ENCODE measurements around the gene ADGRF4. TPM values are rescaled to one million over a fixed set of nuclear protein-coding genes. Genes with fewer than 3 reads are reported as not detected.

ADGRF4 gene
- polyA plus RNA-seq, 1 donor from 2014 or later = not detected

DNA sequence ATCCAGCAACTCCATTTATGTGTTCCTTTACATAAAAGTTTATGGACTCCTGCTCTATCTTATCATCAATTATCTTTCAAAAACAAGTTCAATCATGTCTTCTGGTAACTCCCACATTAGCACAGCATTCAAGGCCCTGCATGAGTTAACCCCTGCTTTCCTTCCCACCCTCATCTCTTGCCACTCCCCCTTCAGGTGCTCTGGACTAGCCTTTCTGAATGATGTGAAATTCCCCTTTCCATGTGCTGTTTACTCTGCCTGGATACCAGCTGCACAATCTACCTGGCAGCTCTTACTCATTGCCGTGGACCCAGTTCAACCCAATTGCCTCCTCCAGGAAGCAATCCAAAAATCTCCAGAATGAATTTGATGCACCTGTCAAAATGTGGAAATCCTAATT lies 11.9 kb downstream of the ADGRF4 start:
- no peaks in the 10 kb centered on the region for H3K79me2 ChIP-seq (replicated peaks; ENCODE audit: insufficient read depth, low read length)
- no peak overlapping the region for H2AFZ ChIP-seq (ENCODE audit: low read depth, low read length)
- H3K4me3 ChIP-seq (ENCODE audit: low read length) = no peak overlapping the region
- H3K9ac ChIP-seq (ENCODE audit: low read length) = no peak overlapping the region
- H4K20me1 ChIP-seq (ENCODE audit: insufficient read depth) = no peaks in the 10 kb centered on the region
- H3K27me3 ChIP-seq (ENCODE audit: insufficient read depth, low read depth, low read length) = no peaks in the 10 kb centered on the region
- H3K4me2 ChIP-seq (ENCODE audit: low read length) = no peak overlapping the region
- no peaks in the 10 kb centered on the region for H3F3A ChIP-seq (ENCODE audit: insufficient read depth, low read length, poor library complexity, severe bottlenecking)
- TF ChIP-seq, protein P1, sequence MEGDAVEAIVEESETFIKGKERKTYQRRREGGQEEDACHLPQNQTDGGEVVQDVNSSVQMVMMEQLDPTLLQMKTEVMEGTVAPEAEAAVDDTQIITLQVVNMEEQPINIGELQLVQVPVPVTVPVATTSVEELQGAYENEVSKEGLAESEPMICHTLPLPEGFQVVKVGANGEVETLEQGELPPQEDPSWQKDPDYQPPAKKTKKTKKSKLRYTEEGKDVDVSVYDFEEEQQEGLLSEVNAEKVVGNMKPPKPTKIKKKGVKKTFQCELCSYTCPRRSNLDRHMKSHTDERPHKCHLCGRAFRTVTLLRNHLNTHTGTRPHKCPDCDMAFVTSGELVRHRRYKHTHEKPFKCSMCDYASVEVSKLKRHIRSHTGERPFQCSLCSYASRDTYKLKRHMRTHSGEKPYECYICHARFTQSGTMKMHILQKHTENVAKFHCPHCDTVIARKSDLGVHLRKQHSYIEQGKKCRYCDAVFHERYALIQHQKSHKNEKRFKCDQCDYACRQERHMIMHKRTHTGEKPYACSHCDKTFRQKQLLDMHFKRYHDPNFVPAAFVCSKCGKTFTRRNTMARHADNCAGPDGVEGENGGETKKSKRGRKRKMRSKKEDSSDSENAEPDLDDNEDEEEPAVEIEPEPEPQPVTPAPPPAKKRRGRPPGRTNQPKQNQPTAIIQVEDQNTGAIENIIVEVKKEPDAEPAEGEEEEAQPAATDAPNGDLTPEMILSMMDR (IDR thresholded peaks at IDR 0.05; ENCODE audit: poor library complexity, severe bottlenecking) = no peak
- TF ChIP-seq SMC3 (conservative IDR thresholded peaks at IDR 0.05; ENCODE audit: poor library complexity) (no peak), MXI1 (conservative IDR thresholded peaks at IDR 0.05; ENCODE audit: poor library complexity, severe bottlenecking) (no peak), EZH2 (IDR thresholded peaks at IDR 0.05; ENCODE audit: borderline replicate concordance, insufficient read depth, low read length, poor library complexity, severe bottlenecking) (no peak)
- H3K27ac ChIP-seq (ENCODE audit: low read length) = no peak overlapping the region
- H3K36me3 ChIP-seq (ENCODE audit: insufficient read depth, low read length) = no peaks in the 10 kb centered on the region
- no peaks in the 10 kb centered on the region for H3K9me2 ChIP-seq (ENCODE audit: insufficient read depth, low read length)
- no peaks in the 10 kb centered on the region for H3K9me3 ChIP-seq (ENCODE audit: low read length)

DNA sequence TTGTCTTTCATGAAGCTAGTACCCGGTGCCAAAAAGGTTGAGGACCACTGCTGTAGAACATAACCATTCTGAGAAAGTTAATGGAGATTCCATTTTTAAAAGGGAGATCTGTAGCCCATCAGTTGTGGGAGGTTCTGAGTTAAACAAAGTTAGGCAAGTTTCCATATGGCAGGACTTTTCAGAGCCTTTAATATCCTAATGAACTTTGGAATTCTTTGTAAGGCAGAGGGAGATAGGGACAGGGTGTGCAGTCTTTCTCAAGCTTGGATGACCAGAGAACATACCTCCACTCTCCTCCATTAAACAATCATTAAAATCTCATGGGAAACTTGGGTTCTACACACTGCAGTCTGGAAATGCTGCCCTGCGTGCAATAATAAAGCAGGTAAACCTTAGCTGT lies 14.8 kb downstream of the ADGRF4 start:
- Histone ChIP-seq H4K20me1 (ENCODE audit: insufficient read depth) (no peaks in the 10 kb centered on the region), H3K9me3 (ENCODE audit: low read length) (no peaks in the 10 kb centered on the region), H3K4me2 (ENCODE audit: low read length) (no peak overlapping the region), H3K9me2 (ENCODE audit: insufficient read depth, low read length) (no peaks in the 10 kb centered on the region), H3K79me2 (replicated peaks; ENCODE audit: insufficient read depth, low read length) (no peaks in the 10 kb centered on the region), H3K27me3 (ENCODE audit: insufficient read depth, low read depth, low read length) (no peaks in the 10 kb centered on the region), H3K27ac (ENCODE audit: low read length) (no peak overlapping the region), H3K9ac (ENCODE audit: low read length) (no peak overlapping the region), H3F3A (ENCODE audit: insufficient read depth, low read length, poor library complexity, severe bottlenecking) (no peaks in the 10 kb centered on the region), H3K36me3 (ENCODE audit: insufficient read depth, low read length) (no peaks in the 10 kb centered on the region), H2AFZ (ENCODE audit: low read depth, low read length) (no peak overlapping the region), H3K4me3 (ENCODE audit: low read length) (no peak overlapping the region)
- no peak for TF ChIP-seq POLR2AphosphoS5 (IDR thresholded peaks at IDR 0.05)

DNA sequence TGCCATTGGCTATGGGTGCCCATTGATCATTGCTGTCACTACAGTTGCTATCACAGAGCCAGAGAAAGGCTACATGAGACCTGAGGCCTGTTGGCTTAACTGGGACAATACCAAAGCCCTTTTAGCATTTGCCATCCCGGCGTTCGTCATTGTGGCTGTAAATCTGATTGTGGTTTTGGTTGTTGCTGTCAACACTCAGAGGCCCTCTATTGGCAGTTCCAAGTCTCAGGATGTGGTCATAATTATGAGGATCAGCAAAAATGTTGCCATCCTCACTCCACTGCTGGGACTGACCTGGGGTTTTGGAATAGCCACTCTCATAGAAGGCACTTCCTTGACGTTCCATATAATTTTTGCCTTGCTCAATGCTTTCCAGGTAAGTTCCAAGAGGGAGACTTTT lies 16.4 kb downstream of the ADGRF4 start:
- no peaks in the 10 kb centered on the region for H3K9me2 ChIP-seq (ENCODE audit: insufficient read depth, low read length)
- no peaks in the 10 kb centered on the region for H3K9me3 ChIP-seq (ENCODE audit: low read length)
- no peaks in the 10 kb centered on the region for H3K36me3 ChIP-seq (ENCODE audit: insufficient read depth, low read length)
- H4K20me1 ChIP-seq (ENCODE audit: insufficient read depth) = no peaks in the 10 kb centered on the region
- no peaks in the 10 kb centered on the region for H3K27me3 ChIP-seq (ENCODE audit: insufficient read depth, low read depth, low read length)
- TF ChIP-seq MXI1 (conservative IDR thresholded peaks at IDR 0.05; ENCODE audit: poor library complexity, severe bottlenecking) (no peak), SMC3 (conservative IDR thresholded peaks at IDR 0.05; ENCODE audit: poor library complexity) (no peak), RAD21 (conservative IDR thresholded peaks at IDR 0.05) (no peak), EZH2 (IDR thresholded peaks at IDR 0.05; ENCODE audit: borderline replicate concordance, insufficient read depth, low read length, poor library complexity, severe bottlenecking) (no peak), TAF1 (IDR thresholded peaks at IDR 0.05; ENCODE audit: low read depth) (no peak), POLR2AphosphoS5 (IDR thresholded peaks at IDR 0.05) (no peak), EP300 (conservative IDR thresholded peaks at IDR 0.05; ENCODE audit: poor library complexity, severe bottlenecking) (no peak)
- TF ChIP-seq, protein P2, sequence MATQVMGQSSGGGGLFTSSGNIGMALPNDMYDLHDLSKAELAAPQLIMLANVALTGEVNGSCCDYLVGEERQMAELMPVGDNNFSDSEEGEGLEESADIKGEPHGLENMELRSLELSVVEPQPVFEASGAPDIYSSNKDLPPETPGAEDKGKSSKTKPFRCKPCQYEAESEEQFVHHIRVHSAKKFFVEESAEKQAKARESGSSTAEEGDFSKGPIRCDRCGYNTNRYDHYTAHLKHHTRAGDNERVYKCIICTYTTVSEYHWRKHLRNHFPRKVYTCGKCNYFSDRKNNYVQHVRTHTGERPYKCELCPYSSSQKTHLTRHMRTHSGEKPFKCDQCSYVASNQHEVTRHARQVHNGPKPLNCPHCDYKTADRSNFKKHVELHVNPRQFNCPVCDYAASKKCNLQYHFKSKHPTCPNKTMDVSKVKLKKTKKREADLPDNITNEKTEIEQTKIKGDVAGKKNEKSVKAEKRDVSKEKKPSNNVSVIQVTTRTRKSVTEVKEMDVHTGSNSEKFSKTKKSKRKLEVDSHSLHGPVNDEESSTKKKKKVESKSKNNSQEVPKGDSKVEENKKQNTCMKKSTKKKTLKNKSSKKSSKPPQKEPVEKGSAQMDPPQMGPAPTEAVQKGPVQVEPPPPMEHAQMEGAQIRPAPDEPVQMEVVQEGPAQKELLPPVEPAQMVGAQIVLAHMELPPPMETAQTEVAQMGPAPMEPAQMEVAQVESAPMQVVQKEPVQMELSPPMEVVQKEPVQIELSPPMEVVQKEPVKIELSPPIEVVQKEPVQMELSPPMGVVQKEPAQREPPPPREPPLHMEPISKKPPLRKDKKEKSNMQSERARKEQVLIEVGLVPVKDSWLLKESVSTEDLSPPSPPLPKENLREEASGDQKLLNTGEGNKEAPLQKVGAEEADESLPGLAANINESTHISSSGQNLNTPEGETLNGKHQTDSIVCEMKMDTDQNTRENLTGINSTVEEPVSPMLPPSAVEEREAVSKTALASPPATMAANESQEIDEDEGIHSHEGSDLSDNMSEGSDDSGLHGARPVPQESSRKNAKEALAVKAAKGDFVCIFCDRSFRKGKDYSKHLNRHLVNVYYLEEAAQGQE (IDR thresholded peaks at IDR 0.05; ENCODE audit: borderline replicate concordance) = no peak
- TF ChIP-seq, protein P1 (IDR thresholded peaks at IDR 0.05; ENCODE audit: poor library complexity, severe bottlenecking) = no peak
- H2AFZ ChIP-seq (ENCODE audit: low read depth, low read length) = no peak overlapping the region
- no peak overlapping the region for H3K4me2 ChIP-seq (ENCODE audit: low read length)
- H3K27ac ChIP-seq (ENCODE audit: low read length) = no peak overlapping the region
- H3K79me2 ChIP-seq (replicated peaks; ENCODE audit: insufficient read depth, low read length) = no peaks in the 10 kb centered on the region
- no peak overlapping the region for H3K4me3 ChIP-seq (ENCODE audit: low read length)
- no peak overlapping the region for H3K9ac ChIP-seq (ENCODE audit: low read length)
- H3F3A ChIP-seq (ENCODE audit: insufficient read depth, low read length, poor library complexity, severe bottlenecking) = no peaks in the 10 kb centered on the region
